ENCODE measurements around the gene SYF2. TPM values are rescaled to one million over a fixed set of nuclear protein-coding genes. Genes with fewer than 3 reads are reported as not detected.
"Not testable (repeated sequence)": the region's sequence is repeated elsewhere in the genome, so short reads cannot be mapped to it uniquely, and the experiment has no call there.

The SYF2 gene
- total and polyA plus RNA-seq, 12 donors, result 28.0 to 55.9 (median 36.9) TPM

GRCh38 chr1:25267288-25268142 lies 35.2 kb upstream of the SYF2 start:
- H3K9me3 ChIP-seq; H3K27me3 ChIP-seq; H3K36me3 ChIP-seq; intact Hi-C loops (cut with DNase I): not testable (repeated sequence)
- Histone ChIP-seq H3K4me3 (peak overlapping the region in 8 of 10 donors; percentile 25 to 82 (median 51)), H3K4me1 (peaks cover 0 to 11% (median 0%) of the 10 kb centered on the region in 9 donors), H3K27ac (peak overlapping the region in 7 of 10 donors; percentile 56 to 92 (median 83))
- ATAC-seq (peak; percentile 96 to 99 (median 98)), DNase-seq (peak; percentile 88 to 89)
- WGBS, 2 donors, result 0% methylated on average over 35 to 36 of the region's 56 CpGs

DNA sequence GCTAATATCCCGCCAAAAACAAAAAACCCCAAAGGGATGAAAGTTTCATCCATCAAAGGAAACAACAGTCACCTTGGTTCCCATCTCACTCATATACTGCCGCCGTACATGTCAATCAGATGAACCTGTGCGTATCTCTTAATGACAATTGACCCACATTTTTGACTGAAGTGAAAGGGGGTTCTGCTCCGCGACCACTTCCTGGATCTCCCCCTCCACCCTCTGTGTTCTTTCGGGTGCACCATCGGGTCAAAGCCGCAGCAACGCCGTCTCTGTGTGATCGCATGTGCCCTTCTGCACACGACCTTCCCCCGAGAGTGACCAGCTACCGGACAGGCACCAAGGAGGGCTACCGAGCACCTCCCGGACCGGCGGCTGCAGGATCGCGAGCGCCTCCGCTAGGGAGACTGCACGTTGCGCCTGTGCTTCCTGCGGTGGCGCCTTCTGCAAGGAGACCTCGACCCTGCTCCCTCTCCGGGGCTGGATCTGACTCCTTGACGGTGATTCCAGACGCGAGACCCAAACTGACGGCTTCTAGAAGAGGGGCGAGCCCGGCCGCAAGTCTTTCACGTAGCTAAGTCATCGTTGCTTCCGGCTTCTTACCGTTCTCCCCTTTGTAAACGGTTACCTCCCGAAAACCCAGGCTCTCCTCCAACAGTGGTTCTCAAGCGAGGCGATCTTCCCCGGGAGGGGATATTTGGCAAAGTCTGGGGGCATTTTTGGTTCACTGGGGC lies 34.4 kb upstream of the SYF2 start:
- H3K9me3 ChIP-seq; H3K27me3 ChIP-seq; intact Hi-C loops (cut with DNase I): not testable (repeated sequence)
- TF ChIP-seq, protein P1, sequence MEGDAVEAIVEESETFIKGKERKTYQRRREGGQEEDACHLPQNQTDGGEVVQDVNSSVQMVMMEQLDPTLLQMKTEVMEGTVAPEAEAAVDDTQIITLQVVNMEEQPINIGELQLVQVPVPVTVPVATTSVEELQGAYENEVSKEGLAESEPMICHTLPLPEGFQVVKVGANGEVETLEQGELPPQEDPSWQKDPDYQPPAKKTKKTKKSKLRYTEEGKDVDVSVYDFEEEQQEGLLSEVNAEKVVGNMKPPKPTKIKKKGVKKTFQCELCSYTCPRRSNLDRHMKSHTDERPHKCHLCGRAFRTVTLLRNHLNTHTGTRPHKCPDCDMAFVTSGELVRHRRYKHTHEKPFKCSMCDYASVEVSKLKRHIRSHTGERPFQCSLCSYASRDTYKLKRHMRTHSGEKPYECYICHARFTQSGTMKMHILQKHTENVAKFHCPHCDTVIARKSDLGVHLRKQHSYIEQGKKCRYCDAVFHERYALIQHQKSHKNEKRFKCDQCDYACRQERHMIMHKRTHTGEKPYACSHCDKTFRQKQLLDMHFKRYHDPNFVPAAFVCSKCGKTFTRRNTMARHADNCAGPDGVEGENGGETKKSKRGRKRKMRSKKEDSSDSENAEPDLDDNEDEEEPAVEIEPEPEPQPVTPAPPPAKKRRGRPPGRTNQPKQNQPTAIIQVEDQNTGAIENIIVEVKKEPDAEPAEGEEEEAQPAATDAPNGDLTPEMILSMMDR (IDR thresholded peaks at IDR 0.05), result peak in 3 of 9 donors; percentile 23 to 33 (median 31)
- Histone ChIP-seq H3K27ac (peak overlapping the region in 3 of 10 donors; percentile 83 to 92 (median 85)), H3K4me3 (peak overlapping the region in 7 of 10 donors; percentile 17 to 82 (median 56)), H3K36me3 (peaks cover 0 to 11% (median 0%) of the 10 kb centered on the region in 9 donors), H3K4me1 (peaks cover 0 to 11% (median 0%) of the 10 kb centered on the region in 9 donors)
- 1% methylated on average over 15 to 22 of the region's 45 CpGs for WGBS, 2 donors
- ATAC-seq (peak in 7 of 8 donors; percentile 36 to 87 (median 71)), DNase-seq (peak in 1 of 2 donors; percentile 52)

- 78 to 83% methylated on average over 3 of the region's 3 CpGs for WGBS, 2 donors
- Histone ChIP-seq H3K27ac (peak overlapping the region in 1 of 10 donors; percentile 33), H3K36me3 (peaks cover 0 to 11% (median 0%) of the 10 kb centered on the region in 9 donors), H3K4me1 (peaks cover 0 to 18% (median 8%) of the 10 kb centered on the region in 9 donors)
- intact Hi-C loops (cut with DNase I); H3K27me3 ChIP-seq; DNase-seq; H3K9me3 ChIP-seq; H3K4me3 ChIP-seq; ATAC-seq: not testable (repeated sequence)
These were observed 28.0 kb upstream of the SYF2 start for GRCh38 chr1:25260336-25260735.

DNA sequence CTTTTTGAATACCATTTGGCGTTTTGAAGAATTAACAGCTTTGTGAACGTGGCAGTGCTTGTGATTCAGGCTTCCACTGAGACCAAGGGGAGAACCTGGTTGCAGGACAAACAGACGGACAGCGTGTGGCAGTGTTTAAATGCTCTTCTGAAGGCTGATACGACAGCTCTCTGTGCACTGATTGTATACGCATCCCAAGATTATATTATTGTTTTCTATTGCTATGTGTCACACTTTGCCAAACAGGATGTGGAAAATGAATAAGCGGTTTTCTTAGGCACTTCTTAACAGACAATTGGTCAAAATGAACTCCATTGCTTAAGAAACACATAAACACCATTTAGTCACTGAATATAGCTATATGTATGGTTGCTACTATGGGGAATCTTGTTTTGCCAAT lies 27.5 kb upstream of the SYF2 start:
- peak in 4 of 8 donors; percentile 52 to 79 (median 57) for ATAC-seq
- DNase-seq; H3K9me3 ChIP-seq; intact Hi-C loops (cut with DNase I); H3K4me3 ChIP-seq; H3K27me3 ChIP-seq: not testable (repeated sequence)
- WGBS, 2 donors, result 48 to 54% methylated on average over 7 of the region's 7 CpGs
- peaks cover 0 to 11% (median 0%) of the 10 kb centered on the region in 9 donors for H3K36me3 ChIP-seq
- peaks cover 0 to 18% (median 8%) of the 10 kb centered on the region in 9 donors for H3K4me1 ChIP-seq
- peak overlapping the region in 1 of 10 donors; percentile 33 for H3K27ac ChIP-seq
- TF ChIP-seq, protein P1 (IDR thresholded peaks at IDR 0.05), result peak in 4 of 9 donors; percentile 8 to 42 (median 22)

DNA sequence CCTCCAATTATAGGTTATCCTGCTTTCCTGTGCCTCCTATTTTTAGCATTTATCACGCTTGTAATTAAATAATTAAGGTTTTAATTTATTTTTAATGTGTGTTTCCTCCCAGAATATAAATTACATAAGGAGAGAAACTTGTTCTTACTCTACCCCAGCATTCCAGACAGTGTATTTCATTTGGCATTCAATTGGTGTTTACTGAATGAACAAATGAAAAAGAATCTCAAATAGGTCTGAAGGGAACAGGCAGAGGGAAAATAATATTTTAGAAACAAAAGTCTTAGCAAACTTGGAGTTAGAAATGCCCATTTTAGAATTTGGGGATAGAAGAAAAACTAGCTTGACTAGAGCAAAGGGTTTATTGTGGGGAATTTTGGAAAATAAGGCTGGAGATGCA lies 24.9 kb upstream of the SYF2 start:
- WGBS, 2 donors, result 54 to 57% methylated on average over 1 of the region's 1 CpG
- no peak for ATAC-seq

More for the DNA sequence above, 24.9 kb upstream of the SYF2 start:
- no peaks in the 10 kb centered on the region for H3K9me3 ChIP-seq
- H3K36me3 ChIP-seq, result peaks cover 0 to 2% (median 0%) of the 10 kb centered on the region in 9 donors
- no peak overlapping the region for H3K27ac ChIP-seq
- no peaks in the 10 kb centered on the region for H3K27me3 ChIP-seq
- DNase-seq, result no peak
- intact Hi-C loops (cut with DNase I), result no loop called here
- peaks cover 0 to 21% (median 8%) of the 10 kb centered on the region in 9 donors for H3K4me1 ChIP-seq
- H3K4me3 ChIP-seq, result no peak overlapping the region
- TF ChIP-seq, protein P1 (IDR thresholded peaks at IDR 0.05), result no peak
